Keratinocyte (primary cell): ENCODE results near the gene AOAH. TPM values are rescaled to one million over a fixed set of nuclear protein-coding genes. Genes with fewer than 3 reads are reported as not detected.

Experiments
- DNase-seq: peaks from one replicate; pipeline ENCODE4 v3.0.0-alpha.2; 2011; ENCODE audit warnings: low read depth, missing footprints, low spot score
- FAIRE-seq: peaks from 2 replicates; lab custom pipeline; 2011; peaks lifted over from hg19 to GRCh38; lab: Jason Lieb, UNC
- H2AFZ ChIP-seq: 2 replicates; pipeline ENCODE4 v1.6.0; 2012; ENCODE audit warnings: low read length, control low read depth, inconsistent platforms; ENCODE audit not compliant: control insufficient read depth
- H3K27ac ChIP-seq: 2 replicates; pipeline ENCODE4 v1.5.1; 2011; ENCODE audit warnings: low read length; ENCODE audit not compliant: control insufficient read depth, insufficient read depth
- H3K27me3 ChIP-seq: 3 replicates; pipeline ENCODE4 v1.6.0; 2011; ENCODE audit warnings: low read length; ENCODE audit not compliant: control insufficient read depth, insufficient read depth; ENCODE audit errors: extremely low read depth
- H3K36me3 ChIP-seq, 2 experiments: 2 replicates in 1 of 2; 3 replicates in 1 of 2; pipeline ENCODE4 v1.5.1; 2011; ENCODE audit warnings: low read length in 2 of 2, mild to moderate bottlenecking in 1 of 2; ENCODE audit not compliant: control insufficient read depth in 2 of 2, insufficient read depth in 2 of 2; ENCODE audit errors: extremely low read depth in 1 of 2
- H3K4me1 ChIP-seq: 3 replicates; pipeline ENCODE4 v1.5.1; 2011; ENCODE audit warnings: low read length; ENCODE audit not compliant: control insufficient read depth, insufficient read depth; ENCODE audit errors: extremely low read depth
- H3K4me2 ChIP-seq: 3 replicates; pipeline ENCODE4 v1.6.0; 2011; ENCODE audit warnings: low read depth, low read length; ENCODE audit not compliant: control insufficient read depth, insufficient read depth; ENCODE audit errors: extremely low read depth
- H3K4me3 ChIP-seq, 3 experiments: fragments of 200-600 bp in 1 of 3; sonication (generic) in 1 of 3; 2 replicates in 2 of 3; 3 replicates in 1 of 3; pipeline ENCODE4 v1.5.1; 2011 to 2016; ENCODE audit warnings: low read length in 3 of 3, mild to moderate bottlenecking in 3 of 3, control low read depth in 2 of 3, inconsistent platforms in 1 of 3, low read depth in 1 of 3, mixed read lengths in 1 of 3, mixed run types in 1 of 3, moderate library complexity in 1 of 3; ENCODE audit not compliant: control insufficient read depth in 2 of 3, insufficient read depth in 2 of 3; ENCODE audit errors: extremely low read depth in 1 of 3
- H3K79me2 ChIP-seq: 2 replicates; pipeline ENCODE4 v1.6.0; 2012; ENCODE audit warnings: low read length; ENCODE audit not compliant: control insufficient read depth, insufficient read depth
- H3K9ac ChIP-seq: 3 replicates; pipeline ENCODE4 v1.6.0; 2011; ENCODE audit warnings: low read length; ENCODE audit not compliant: control insufficient read depth, insufficient read depth; ENCODE audit errors: extremely low read depth
- H3K9me1 ChIP-seq: 3 replicates; pipeline ENCODE4 v1.6.0; 2011; ENCODE audit warnings: low read length; ENCODE audit not compliant: control insufficient read depth, insufficient read depth; ENCODE audit errors: extremely low read depth
- H3K9me3 ChIP-seq: 2 replicates; pipeline ENCODE4 v1.5.1; 2012; ENCODE audit warnings: low read depth, low read length; ENCODE audit not compliant: control insufficient read depth
- H4K20me1 ChIP-seq: 3 replicates; pipeline ENCODE4 v1.6.0; 2011; ENCODE audit warnings: low read length; ENCODE audit not compliant: control insufficient read depth, insufficient read depth; ENCODE audit errors: extremely low read depth
- CTCF ChIP-seq, 3 experiments: IDR thresholded peaks in 1 of 3; conservative IDR thresholded peaks in 1 of 3; optimal IDR thresholded peaks in 1 of 3; 2 replicates in 2 of 3; 3 replicates in 1 of 3; pipeline versions ENCODE3 to v1.5.1; 2011; ENCODE audit warnings: low read length in 3 of 3, mild to moderate bottlenecking in 3 of 3, moderate library complexity in 2 of 3, control low read depth in 1 of 3, inconsistent platforms in 1 of 3; ENCODE audit not compliant: insufficient read depth in 2 of 3; ENCODE audit errors: extremely low read depth in 1 of 3
- EZH2 ChIP-seq: IDR thresholded peaks from one replicate; pipeline ENCODE4 v1.6.1; 2012; ENCODE audit warnings: inconsistent platforms, mild to moderate bottlenecking, low read length, moderate library complexity
- dilution Hi-C: fragments of 300-500 bp; cut with MboI; formaldehyde crosslinking; loops from one replicate; pipeline ENCODE4 v1.7.0; 2020; ENCODE audit warnings: low sequenced_read_pairs; ENCODE audit not compliant: extremely low pct_ligation_motif_present
- polyA plus RNA-seq, 5 experiments: library from polyadenylated mRNA; depleted of rRNA in 3 of 5; stranded (reverse) in 3 of 5; stranded (forward) in 1 of 5; unstranded in 1 of 5; fragments of >200 nt; gene quantifications; 1 replicate in 1 of 5; 2 replicates in 3 of 5; 3 replicates in 1 of 5; pipeline versions ENCODE4 v1.2.1 to v1.2.3, GENCODE V29; 2011 to 2012; ENCODE audit warnings: missing spikeins in 2 of 5, low read depth in 1 of 5, low replicate concordance in 1 of 5

AOAH gene
- polyA plus RNA-seq, 1 donor (not counting 4 experiments of a cell fraction or from before 2014, with no cell fraction given): 0.43 TPM

DNA sequence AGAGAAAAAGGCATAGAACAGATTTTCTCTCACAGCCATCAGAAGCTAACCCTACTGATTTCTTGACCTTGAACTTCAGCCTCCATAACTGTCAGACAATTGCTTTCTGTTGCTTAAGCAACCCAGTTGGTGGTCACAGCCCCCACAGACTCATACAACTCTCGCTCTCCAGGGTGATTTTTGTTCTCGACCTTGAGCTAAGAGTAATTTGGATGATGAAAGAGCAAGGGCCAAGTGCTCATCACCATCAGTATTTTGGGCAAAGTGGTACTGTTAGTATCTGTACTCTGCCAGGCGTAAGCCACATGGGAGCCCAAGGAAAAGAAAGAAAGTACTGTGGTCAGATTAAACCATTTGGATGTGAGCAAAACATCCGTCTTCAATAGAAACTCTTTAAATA is 81.9 kb downstream of the AOAH start:
- H3K36me3 ChIP-seq: no peaks in the 10 kb centered on the region
- no peaks in the 10 kb centered on the region for H3K4me1 ChIP-seq
- H3K9ac ChIP-seq: no peak overlapping the region
- DNase-seq (no peak), FAIRE-seq (no peak)
- no peak overlapping the region for H3K4me2 ChIP-seq
- dilution Hi-C loops: no loop called here
- no peaks in the 10 kb centered on the region for H3K9me1 ChIP-seq
- no peak for TF ChIP-seq CTCF (optimal IDR thresholded peaks at IDR 0.05 in 1 of 3, IDR thresholded peaks at IDR 0.05 in 1 of 3, conservative IDR thresholded peaks at IDR 0.05 in 1 of 3; ENCODE audit: extremely low read depth in 1 of 3, insufficient read depth in 2 of 3, low read length in 3 of 3)
- no peak for TF ChIP-seq EZH2
- H3K9me3 ChIP-seq: no peaks in the 10 kb centered on the region
- no peaks in the 10 kb centered on the region for H3K79me2 ChIP-seq
- no peak overlapping the region for H2AFZ ChIP-seq
- no peaks in the 10 kb centered on the region for H4K20me1 ChIP-seq
- H3K4me3 ChIP-seq: no peak overlapping the region
- no peak overlapping the region for H3K27ac ChIP-seq
- no peaks in the 10 kb centered on the region for H3K27me3 ChIP-seq

DNA sequence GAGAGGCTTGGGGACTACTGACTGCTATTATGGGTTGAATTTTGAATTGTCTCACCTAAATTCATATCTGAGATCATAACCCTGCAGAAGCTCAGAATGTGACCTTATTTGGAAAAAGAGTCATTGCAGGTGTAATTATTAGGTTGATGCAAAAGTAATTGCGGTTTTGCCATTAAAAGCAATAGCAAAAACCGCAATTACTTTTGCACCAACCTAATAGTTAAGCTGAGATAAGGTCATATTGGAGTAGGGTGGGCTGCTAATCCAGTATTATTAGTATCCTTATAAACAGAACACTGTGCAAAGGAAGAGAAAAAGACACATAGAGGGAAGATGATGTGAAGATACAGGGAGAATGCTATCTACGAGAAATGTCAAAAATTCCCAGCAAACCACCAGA is 82.3 kb downstream of the AOAH start:
- dilution Hi-C loops: no loop called here
- DNase-seq: no peak
- H3K27me3 ChIP-seq: no peaks in the 10 kb centered on the region

More for the DNA sequence above, 82.3 kb downstream of the AOAH start:
- Histone ChIP-seq H2AFZ (no peak overlapping the region), H3K9me1 (no peaks in the 10 kb centered on the region), H3K4me3 (no peak overlapping the region), H4K20me1 (no peaks in the 10 kb centered on the region), H3K79me2 (no peaks in the 10 kb centered on the region), H3K9me3 (no peaks in the 10 kb centered on the region), H3K27ac (no peak overlapping the region), H3K9ac (no peak overlapping the region), H3K4me1 (no peaks in the 10 kb centered on the region), H3K4me2 (no peak overlapping the region), H3K36me3 (no peaks in the 10 kb centered on the region)
- no peak for FAIRE-seq
- TF ChIP-seq EZH2 (no peak), CTCF (optimal IDR thresholded peaks at IDR 0.05 in 1 of 3, IDR thresholded peaks at IDR 0.05 in 1 of 3, conservative IDR thresholded peaks at IDR 0.05 in 1 of 3; ENCODE audit: extremely low read depth in 1 of 3, insufficient read depth in 2 of 3, low read length in 3 of 3) (no peak)
